HAP-1 (cell line): ENCODE results near the gene TRIM23.
"Not testable (repeated sequence)": the region's sequence is repeated elsewhere in the genome, so short reads cannot be mapped to it uniquely, and the experiment has no call there.

ENCODE experiments used
- DNase-seq, 2 experiments: peaks; one replicate each; pipeline ENCODE4 v3.0.0-alpha.2; 2016 to 2020; ENCODE audit warnings: low spot score in 2 of 2
- H3K27me3 ChIP-seq: fragments of 250-450 bp; sonication (Bioruptor Pico); 2 replicates; pipeline ENCODE4 v1.5.1; 2020; ENCODE audit warnings: low read depth, mild to moderate bottlenecking, moderate library complexity
- H3K36me3 ChIP-seq: fragments of 250-450 bp; sonication (Bioruptor Pico); replicated peaks from 2 replicates; pipeline ENCODE4 v1.5.1; 2020; ENCODE audit warnings: mild to moderate bottlenecking
- H3K4me1 ChIP-seq: fragments of 250-450 bp; sonication (Bioruptor Pico); 2 replicates; pipeline ENCODE4 v1.5.1; 2020; ENCODE audit warnings: mild to moderate bottlenecking
- H3K4me3 ChIP-seq: fragments of 250-450 bp; sonication (Bioruptor Pico); 2 replicates; pipeline ENCODE4 v1.5.1; 2020; ENCODE audit warnings: mild to moderate bottlenecking, moderate library complexity
- H3K9me3 ChIP-seq: fragments of 250-450 bp; sonication (Bioruptor Pico); 2 replicates; pipeline ENCODE4 v1.5.1; 2020; ENCODE audit warnings: mild to moderate bottlenecking, moderate library complexity
- in situ Hi-C: fragments of 300-500 bp; cut with MboI; formaldehyde crosslinking; loops from 3 replicates; pipeline ENCODE4 v1.14.3; 2020; ENCODE audit warnings: low sequenced_read_pairs, inconsistent platforms, mixed read lengths

Gene TRIM23

DNA sequence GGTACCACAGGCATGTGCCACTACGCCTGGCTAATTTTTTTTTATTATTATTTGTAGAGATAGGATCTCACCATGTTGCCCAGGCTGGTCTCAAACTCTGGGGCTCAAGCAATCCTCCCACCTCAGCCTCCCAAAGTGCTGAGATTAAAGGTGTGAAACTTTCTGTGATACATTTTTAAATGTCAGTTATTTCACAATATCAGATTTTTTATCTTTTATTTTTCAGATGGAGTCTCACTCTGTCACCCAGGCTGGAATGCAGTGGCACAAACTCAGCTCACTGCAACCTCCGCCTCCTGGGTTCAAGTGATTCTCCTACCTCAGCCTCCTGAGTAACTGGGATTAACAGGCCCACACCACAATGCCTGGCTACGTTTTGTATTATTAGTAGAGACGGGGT lies 2.2 kb downstream of the TRIM23 start:
- DNase-seq, H3K36me3 ChIP-seq, H3K27me3 ChIP-seq, in situ Hi-C loops, H3K9me3 ChIP-seq, H3K4me3 ChIP-seq: not testable (repeated sequence)
- H3K4me1 ChIP-seq, result peaks cover 15% of the 10 kb centered on the region

DNA sequence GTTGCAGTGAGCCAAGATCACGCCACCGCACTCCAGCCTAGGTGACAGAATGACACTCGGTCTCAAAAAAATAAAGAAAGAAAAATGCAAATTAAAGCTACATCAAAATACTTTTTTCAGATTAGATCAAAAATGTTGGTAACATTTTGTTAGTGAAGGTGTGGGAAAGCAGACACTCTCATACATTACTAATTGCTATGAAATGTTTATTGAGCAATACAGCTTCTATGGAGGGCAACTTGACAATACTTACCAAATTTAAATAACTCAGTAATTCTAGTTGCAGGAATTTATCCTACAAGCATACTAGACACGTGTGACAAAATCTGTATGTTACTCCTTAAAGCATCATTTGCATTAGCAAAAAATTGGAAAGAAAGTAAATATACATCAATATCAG lies 4.1 kb downstream of the TRIM23 start:
- no peak overlapping the region for H3K4me3 ChIP-seq
- H3K9me3 ChIP-seq, result no peaks in the 10 kb centered on the region
- in situ Hi-C loops, result no loop called here
- no peak for DNase-seq
- H3K36me3 ChIP-seq, result no peaks in the 10 kb centered on the region; the same call in 1 of the 2 replicates
- H3K4me1 ChIP-seq, result peaks cover 7% of the 10 kb centered on the region; the same call in 1 of the 2 replicates
- H3K27me3 ChIP-seq, result no peaks in the 10 kb centered on the region

DNA sequence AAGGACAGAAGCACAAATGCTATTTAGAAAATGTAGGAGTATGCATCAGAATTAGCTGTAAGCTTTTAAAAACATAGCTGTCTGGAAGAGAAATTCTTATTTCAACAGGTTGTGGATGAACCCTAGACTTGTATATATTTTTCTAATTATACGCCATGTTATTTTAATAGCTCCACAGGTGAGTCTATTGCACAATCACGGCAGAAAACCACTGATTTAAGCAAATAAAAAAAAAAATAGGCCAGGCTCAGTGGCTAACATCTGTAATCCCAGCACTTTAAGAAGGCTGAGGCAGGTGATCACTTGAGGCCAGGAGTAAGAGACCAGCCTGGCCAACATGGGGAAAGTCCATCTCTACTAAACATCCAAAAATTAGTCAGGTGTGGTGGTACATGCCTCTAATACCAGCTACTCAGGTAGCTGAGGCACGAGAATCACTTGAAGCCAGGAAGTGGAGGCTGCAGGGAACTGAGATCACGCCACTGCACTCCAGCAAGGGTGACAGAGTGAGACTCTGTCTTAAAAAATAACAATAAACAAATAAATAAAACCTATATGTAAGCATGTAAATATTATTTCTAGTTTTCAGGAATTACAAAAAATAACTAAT lies 11.7 kb downstream of the TRIM23 start:
- in situ Hi-C loops, result no loop called here
- no peak for DNase-seq

DNA sequence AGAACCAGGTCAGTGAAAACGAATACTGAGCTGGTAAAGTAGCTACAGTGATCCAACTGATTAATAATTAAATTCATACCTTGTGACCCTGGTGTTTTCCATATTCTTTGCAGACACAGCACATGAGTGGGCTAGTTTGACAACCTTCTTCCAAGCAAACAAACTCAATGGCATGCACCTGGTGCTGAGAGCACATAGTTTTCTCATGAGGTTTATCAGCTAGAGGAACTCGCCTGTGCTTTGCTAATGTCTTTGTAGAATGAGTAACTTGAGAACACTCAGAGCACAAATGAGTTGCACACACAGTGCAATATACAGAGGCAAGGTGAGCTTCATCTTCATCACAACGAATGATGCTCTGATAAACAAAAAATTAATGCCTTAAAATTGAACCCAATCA lies 12.6 kb downstream of the TRIM23 start:
- no peaks in the 10 kb centered on the region for H3K9me3 ChIP-seq
- H3K27me3 ChIP-seq, result no peaks in the 10 kb centered on the region
- H3K36me3 ChIP-seq, result peaks cover 22% of the 10 kb centered on the region
- in situ Hi-C loops, result no loop called here
- no peaks in the 10 kb centered on the region for H3K4me1 ChIP-seq
- H3K4me3 ChIP-seq, result no peak overlapping the region
- no peak for DNase-seq

More for the DNA sequence above, 11.7 kb downstream of the TRIM23 start:
- Histone ChIP-seq H3K27me3 (no peaks in the 10 kb centered on the region), H3K4me1 (no peaks in the 10 kb centered on the region), H3K4me3 (no peak overlapping the region), H3K9me3 (no peaks in the 10 kb centered on the region), H3K36me3 (peaks cover 17% of the 10 kb centered on the region)

DNA sequence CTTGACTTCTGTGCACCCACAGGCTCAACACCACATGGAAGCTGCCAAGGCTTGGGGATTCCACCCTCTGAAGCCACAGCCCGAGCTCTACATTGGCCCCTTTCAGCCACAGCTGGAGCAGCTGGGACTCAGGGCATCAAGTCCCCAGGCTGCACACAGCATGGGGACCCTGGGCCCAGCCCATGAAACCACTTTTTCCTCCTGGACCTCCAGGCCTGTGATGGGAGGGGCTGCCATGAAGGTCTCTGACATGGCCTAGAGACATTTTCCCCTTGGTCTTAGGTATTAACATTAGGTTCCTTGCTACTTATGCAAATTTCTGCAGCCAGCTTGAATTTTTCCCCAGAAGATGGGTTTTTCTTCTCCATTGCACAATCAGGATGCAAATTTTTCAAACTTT lies 22.4 kb downstream of the TRIM23 start:
- H3K27me3 ChIP-seq, H3K9me3 ChIP-seq, H3K36me3 ChIP-seq, DNase-seq, H3K4me3 ChIP-seq, in situ Hi-C loops, H3K4me1 ChIP-seq: not testable (repeated sequence)

DNA sequence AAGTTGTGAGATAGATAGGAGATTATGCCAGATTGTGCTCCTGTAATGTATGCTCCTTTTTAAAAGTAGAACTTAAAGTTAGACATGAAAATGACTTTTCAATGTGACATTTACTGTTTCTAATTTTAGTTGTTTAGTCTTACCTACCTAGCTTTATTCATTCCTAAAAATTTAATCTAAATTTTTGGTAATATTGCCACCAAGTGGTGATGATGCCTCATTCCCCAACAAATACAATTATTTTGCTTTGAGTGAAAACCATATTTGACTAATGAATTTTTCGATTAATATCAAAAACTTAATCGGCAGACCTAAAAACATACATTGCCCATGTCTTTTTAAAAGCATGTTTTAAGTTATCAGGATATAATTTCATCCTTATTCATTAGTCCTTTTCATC lies 35.4 kb downstream of the TRIM23 start:
- Histone ChIP-seq H3K4me3 (no peak overlapping the region), H3K4me1 (no peaks in the 10 kb centered on the region), H3K36me3 (peaks cover 52% of the 10 kb centered on the region), H3K9me3 (no peaks in the 10 kb centered on the region), H3K27me3 (no peaks in the 10 kb centered on the region)
- in situ Hi-C loops, result no loop called here
- no peak for DNase-seq

DNA sequence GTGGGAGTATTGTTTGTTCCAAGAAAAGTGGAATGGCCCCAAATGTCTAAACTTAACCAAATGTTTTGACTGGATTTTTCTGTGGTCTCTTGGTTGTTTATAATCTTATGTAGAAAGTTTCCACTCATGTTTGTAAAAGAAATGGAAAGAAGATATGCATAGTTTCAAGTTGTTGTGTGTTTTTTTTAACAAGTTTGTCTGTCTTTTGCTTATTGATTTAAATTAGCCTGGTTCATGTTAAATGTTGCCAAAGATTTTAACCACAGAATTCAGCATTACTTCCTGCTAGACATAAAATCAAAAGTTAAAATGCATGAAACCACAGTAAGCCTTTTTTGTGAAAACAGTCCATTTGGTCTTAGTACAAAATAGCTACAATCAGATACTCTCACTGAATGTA lies 47.0 kb downstream of the TRIM23 start:
- no peaks in the 10 kb centered on the region for H3K4me1 ChIP-seq
- H3K4me3 ChIP-seq, result no peak overlapping the region
- H3K36me3 ChIP-seq, result peaks cover 32% of the 10 kb centered on the region
- H3K9me3 ChIP-seq, result no peaks in the 10 kb centered on the region
- in situ Hi-C loops, result no loop called here
- H3K27me3 ChIP-seq, result no peaks in the 10 kb centered on the region
- DNase-seq, result no peak

DNA sequence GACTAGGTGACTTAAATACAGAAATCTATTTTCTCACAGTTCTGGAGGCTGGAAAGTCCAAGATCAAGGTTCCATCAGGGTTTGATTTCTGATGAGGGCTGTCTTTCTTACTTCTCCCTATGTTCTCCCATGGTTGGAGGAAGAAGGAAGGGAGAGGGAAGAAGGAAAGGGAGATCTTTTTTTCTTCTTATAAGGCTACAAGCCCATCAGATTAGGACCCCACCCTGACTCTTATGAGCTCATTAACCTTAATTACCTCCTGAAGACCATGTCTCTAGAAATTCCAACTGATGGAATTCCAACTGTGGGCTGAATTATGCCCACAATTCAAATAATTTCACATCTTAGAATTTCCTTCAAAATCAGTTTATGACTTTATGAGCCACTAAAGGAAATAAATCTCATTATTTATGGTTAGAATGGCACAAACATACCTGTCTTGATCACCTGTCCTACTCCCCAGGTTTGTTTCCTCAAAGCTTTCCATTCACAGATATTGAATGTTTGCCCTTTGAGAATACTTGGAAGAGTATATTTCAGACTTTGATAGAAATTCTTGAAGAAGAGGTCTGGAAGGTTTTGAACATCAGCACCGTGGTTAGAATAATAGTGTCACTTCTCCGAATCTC lies 53.4 kb downstream of the TRIM23 start:
- in situ Hi-C loops, result no loop called here
- Histone ChIP-seq H3K27me3 (no peaks in the 10 kb centered on the region), H3K4me1 (no peaks in the 10 kb centered on the region), H3K36me3 (peaks cover 26% of the 10 kb centered on the region), H3K9me3 (no peaks in the 10 kb centered on the region), H3K4me3 (no peak overlapping the region)
- no peak for DNase-seq

DNA sequence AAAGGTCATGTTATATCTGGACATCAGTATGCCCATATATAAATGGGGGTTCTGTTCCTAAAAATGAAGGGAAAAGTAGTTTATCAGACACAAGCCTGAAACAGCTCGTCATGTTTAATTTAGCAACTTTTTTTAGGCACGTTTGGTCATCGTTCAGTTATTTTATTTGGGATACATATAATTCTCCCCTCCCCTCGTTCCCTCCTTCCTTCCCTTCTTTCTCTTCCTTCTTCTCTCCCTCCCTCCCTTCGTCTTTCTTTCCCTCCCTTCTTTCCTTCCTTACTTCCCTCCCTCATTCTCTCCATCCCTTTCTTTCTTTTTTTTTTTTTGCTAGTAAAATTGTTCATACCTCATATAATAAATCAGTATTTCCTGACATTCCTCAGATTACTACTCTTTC lies 57.6 kb downstream of the TRIM23 start:
- in situ Hi-C loops, result no loop called here
- Histone ChIP-seq H3K4me1 (peaks cover 7% of the 10 kb centered on the region; the same call in 1 of the 2 replicates), H3K9me3 (no peaks in the 10 kb centered on the region), H3K4me3 (no peak overlapping the region), H3K36me3 (peaks cover 17% of the 10 kb centered on the region; the same call in 1 of the 2 replicates), H3K27me3 (no peaks in the 10 kb centered on the region)
- DNase-seq, result no peak

DNA sequence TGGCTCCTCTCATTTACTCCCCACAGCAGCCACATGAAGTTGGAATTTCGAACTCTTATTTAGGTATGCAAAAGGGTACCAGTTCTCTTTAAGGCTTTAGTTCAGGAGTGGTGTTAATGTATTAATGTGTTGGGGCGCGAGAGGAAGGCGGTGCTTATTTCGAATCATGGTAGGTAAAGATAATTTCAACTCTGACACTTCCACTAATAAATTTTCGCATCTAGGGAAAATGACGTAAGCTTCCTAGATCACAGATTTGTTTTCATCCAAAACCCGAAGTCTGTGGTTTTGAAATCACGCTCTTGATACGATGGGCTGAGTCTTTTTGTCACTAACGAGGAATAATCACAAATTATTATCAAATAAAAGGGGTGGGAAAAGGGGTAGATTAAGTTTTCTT lies 60.4 kb downstream of the TRIM23 start:
- Histone ChIP-seq H3K27me3 (no peaks in the 10 kb centered on the region), H3K9me3 (no peaks in the 10 kb centered on the region), H3K4me1 (peaks cover 11% of the 10 kb centered on the region; the same call in 1 of the 2 replicates), H3K4me3 (peak overlapping the region; percentile 93), H3K36me3 (peaks cover 4% of the 10 kb centered on the region; the same call in 1 of the 2 replicates)
- in situ Hi-C loops, result no loop called here
- DNase-seq, result no peak

DNA sequence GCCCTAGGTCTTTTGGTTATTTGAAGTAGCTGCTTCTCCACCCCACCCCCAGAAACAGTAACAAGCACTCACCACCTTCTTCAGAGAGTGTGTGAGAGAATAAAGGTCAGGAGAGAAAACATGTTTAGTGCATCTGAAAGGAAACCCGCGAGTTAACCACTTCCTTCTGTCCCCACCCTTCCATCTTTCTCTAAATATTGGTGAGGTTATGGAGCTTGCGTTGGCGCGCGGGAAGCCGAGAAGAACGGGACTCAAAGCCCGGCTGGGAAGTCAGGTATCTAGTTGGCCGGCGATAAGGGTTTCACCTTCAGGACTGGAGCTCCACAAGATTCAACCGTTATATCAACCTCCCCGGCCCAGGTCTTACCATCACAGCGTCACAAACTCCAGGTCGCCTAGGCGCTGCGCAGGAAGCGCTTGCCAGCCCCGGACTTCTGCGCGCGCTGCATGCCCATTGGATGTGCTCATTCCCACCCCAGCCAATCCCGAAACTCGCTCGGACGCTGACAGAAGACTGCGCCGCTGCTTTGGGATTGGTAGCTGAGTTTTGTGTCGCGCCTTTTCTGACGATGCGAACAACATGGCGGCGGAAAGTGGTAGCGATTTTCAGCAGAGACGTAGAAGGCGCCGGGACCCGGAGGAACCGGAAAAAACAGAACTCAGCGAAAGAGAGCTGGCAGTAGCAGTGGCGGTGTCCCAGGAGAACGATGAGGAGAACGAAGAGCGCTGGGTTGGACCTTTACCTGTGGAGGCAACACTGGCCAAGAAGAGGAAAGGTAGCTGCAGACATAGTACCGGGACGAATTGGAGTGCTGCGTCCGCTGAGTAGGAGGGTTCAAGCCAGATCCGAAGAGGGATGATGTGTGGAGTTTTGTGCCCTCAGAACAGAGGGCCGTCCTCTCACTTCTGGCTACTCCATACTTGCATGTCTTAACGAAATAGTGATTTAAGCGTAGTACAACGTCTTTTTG lies 61.1 kb downstream of the TRIM23 start, which contains the start of the genes CENPK and PPWD1:
TSS of gene CENPK (minus strand) at position 438 of the 971 bp plus-strand sequence. CDS start 8,261 bp downstream, outside the sequence.
TSS of gene PPWD1 (plus strand) at position 566 of the 971 bp plus-strand sequence. CDS start at position 581, 15 bp downstream.
- no peaks in the 10 kb centered on the region for H3K9me3 ChIP-seq
- in situ Hi-C loops, result no loop called here
- H3K27me3 ChIP-seq, result no peaks in the 10 kb centered on the region
- H3K4me1 ChIP-seq, result peaks cover 11% of the 10 kb centered on the region; the same call in 1 of the 2 replicates
- H3K36me3 ChIP-seq, result peaks cover 8% of the 10 kb centered on the region
- DNase-seq, result peak; percentile 93 to 96
- H3K4me3 ChIP-seq, result peak within 1 kb of the TSS; percentile 93

DNA sequence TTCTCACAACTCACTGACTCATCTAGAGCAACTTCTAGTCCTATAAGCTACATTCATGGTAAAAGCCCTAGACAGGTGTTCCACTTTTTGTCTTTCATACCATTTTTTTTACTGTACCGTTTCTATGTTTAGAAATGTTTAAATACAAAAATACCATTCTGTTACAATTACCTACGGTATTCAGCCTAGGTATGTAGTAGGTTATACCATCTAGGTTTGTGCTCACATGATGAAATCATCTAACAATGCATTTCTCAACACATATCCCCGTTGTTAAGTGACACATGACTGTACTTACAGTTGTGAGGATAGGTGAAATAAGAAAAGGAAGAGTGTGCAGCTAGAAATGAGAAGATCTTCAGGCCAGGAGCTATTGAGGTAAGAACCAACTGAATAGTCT lies 67.4 kb downstream of the TRIM23 start:
- in situ Hi-C loops, result no loop called here
- H3K36me3 ChIP-seq, result peaks cover 18% of the 10 kb centered on the region

DNA sequence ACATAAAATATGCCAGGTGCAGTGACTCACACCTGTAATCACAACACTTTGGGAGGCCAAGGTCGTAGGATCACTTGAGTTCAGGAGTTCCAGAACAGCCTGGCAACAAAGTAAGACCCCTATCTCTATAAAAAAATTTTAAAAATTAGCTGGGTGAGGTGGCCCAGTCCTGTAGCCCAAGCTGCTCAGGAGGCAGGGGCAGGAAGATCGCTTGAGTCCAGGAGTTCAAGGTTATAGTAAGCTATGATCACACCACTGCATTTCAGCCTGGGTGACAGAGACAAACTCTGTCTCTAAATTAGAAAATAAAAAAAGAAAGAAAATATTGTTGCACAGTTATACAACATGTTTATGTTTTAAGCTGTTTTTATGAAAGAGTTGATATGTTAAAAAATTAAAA lies 68.0 kb downstream of the TRIM23 start:
- Histone ChIP-seq H3K4me3 (no peak overlapping the region), H3K36me3 (peaks cover 18% of the 10 kb centered on the region), H3K9me3 (no peaks in the 10 kb centered on the region), H3K27me3 (no peaks in the 10 kb centered on the region), H3K4me1 (peaks cover 14% of the 10 kb centered on the region)
- in situ Hi-C loops, result no loop called here
- DNase-seq, result no peak

More for the DNA sequence above, 67.4 kb downstream of the TRIM23 start:
- peaks cover 19% of the 10 kb centered on the region for H3K4me1 ChIP-seq
- no peak for DNase-seq
- H3K4me3 ChIP-seq, result no peak overlapping the region
- H3K9me3 ChIP-seq, result no peaks in the 10 kb centered on the region
- H3K27me3 ChIP-seq, result no peaks in the 10 kb centered on the region
